ENCODE results near the gene SLC8A3. TPM values are rescaled to one million over a fixed set of nuclear protein-coding genes. Genes with fewer than 3 reads are reported as not detected.
"Not testable (repeated sequence)": the region's sequence is repeated elsewhere in the genome, so short reads cannot be mapped to it uniquely, and the experiment has no call there.

SLC8A3 gene
- total RNA-seq, 1 experiment from 2014 or later = not detected

- H2AFZ ChIP-seq (ENCODE audit: low read depth, low read length, poor library complexity, severe bottlenecking); H3K4me3 ChIP-seq (replicated peaks in 1 of 2; ENCODE audit: low read depth in 1 of 2, low read length in 2 of 2); H3K27me3 ChIP-seq (ENCODE audit: insufficient read depth, low read length); intact Hi-C loops (cut with micrococcal nuclease); POLR2A ChIA-PET; BruUV-seq (replicated peaks); H3K79me2 ChIP-seq (ENCODE audit: insufficient read depth, low read length); H3K9me3 ChIP-seq (ENCODE audit: control insufficient read depth in 1 of 2, insufficient read depth in 1 of 2, low read depth in 1 of 2, low read length in 2 of 2); ATAC-seq; H3K27ac ChIP-seq (ENCODE audit: low read depth, low read length); H4K20me1 ChIP-seq (ENCODE audit: insufficient read depth); DNase-seq (ENCODE audit: low read depth, low spot score); H3K36me3 ChIP-seq (ENCODE audit: control insufficient read depth in 1 of 2, insufficient read depth in 2 of 2, low read length in 2 of 2); H3K9ac ChIP-seq (ENCODE audit: low read length); H3K4me2 ChIP-seq (ENCODE audit: low read length); H3K9me2 ChIP-seq (ENCODE audit: insufficient read depth); CTCF ChIA-PET; H3K4me1 ChIP-seq (ENCODE audit: control insufficient read depth in 1 of 2, insufficient read depth in 2 of 2, low read length in 2 of 2); RAD21 ChIA-PET (ENCODE audit: low non-redundant PET in 1 of 2, low total read pairs in 2 of 2, uncharacterized antibody in 2 of 2, unreplicated experiment in 2 of 2): not testable (repeated sequence)
Observed at GRCh38 chr14:70231756-70232544, 43.2 kb upstream of the SLC8A3 start.

- CTCF ChIA-PET; ATAC-seq; H3K79me2 ChIP-seq (ENCODE audit: insufficient read depth, low read length); H3K9ac ChIP-seq (ENCODE audit: low read length); H3K4me2 ChIP-seq (ENCODE audit: low read length); H3K27ac ChIP-seq (ENCODE audit: low read depth, low read length); POLR2A ChIA-PET; H3K4me3 ChIP-seq (replicated peaks in 1 of 2; ENCODE audit: low read depth in 1 of 2, low read length in 2 of 2); H3K36me3 ChIP-seq (ENCODE audit: control insufficient read depth in 1 of 2, insufficient read depth in 2 of 2, low read length in 2 of 2); BruUV-seq (replicated peaks); H4K20me1 ChIP-seq (ENCODE audit: insufficient read depth); DNase-seq (ENCODE audit: low read depth, low spot score); H3K4me1 ChIP-seq (ENCODE audit: control insufficient read depth in 1 of 2, insufficient read depth in 2 of 2, low read length in 2 of 2); RAD21 ChIA-PET (ENCODE audit: low non-redundant PET in 1 of 2, low total read pairs in 2 of 2, uncharacterized antibody in 2 of 2, unreplicated experiment in 2 of 2); H2AFZ ChIP-seq (ENCODE audit: low read depth, low read length, poor library complexity, severe bottlenecking); intact Hi-C loops (cut with micrococcal nuclease); H3K9me2 ChIP-seq (ENCODE audit: insufficient read depth); H3K9me3 ChIP-seq (ENCODE audit: control insufficient read depth in 1 of 2, insufficient read depth in 1 of 2, low read depth in 1 of 2, low read length in 2 of 2): not testable (repeated sequence)
- H3K27me3 ChIP-seq (ENCODE audit: insufficient read depth, low read length) = peaks cover 10% of the 10 kb centered on the region
Observed at GRCh38 chr14:70229877-70230640, 41.3 kb upstream of the SLC8A3 start.
